CMK (cell line): ENCODE data around the gene VPS35L.

Experiments
- DNase-seq: peaks from one replicate; pipeline ENCODE4 v3.0.0-alpha.2; 2010; ENCODE audit warnings: low read depth

The VPS35L gene

DNA sequence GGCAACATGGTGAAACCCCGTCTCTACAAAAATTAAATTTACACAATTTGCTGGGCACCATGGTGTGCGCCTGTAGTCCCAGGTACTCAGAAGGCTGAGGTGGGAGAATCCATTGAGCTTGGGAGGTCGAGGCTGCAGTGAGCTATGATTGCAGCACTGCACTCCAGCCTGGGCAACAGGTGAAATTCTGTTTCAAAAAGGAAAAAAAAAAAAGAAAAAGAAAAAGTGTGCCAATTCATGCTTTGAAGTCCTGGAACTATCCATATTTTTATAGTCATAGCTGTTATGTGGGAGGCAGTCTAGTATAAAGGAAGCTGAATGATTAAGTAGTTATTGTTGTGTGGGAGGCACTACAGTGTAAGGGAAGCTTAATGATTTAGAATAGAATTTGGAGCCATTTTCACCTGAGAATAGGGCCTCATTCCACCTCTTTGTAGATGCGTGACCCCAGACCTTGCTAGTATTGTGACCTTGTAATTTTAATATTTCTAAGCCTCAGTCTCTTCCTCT is 194.1 kb downstream of the VPS35L start:
- DNase-seq = no peak
